Tibial artery (tissue), 4 donors: ENCODE results near the gene KAT7.
A peak's percentile ranks its signal among the peaks of the same experiment; 100 is the strongest.

Experiments
- DNase-seq, 2 donors: peaks; one replicate each; pipeline ENCODE4 v3.0.0-alpha.2; 2019
- H3K27ac ChIP-seq, 2 donors: fragments of 200-600 bp; sonication (generic) in 1 of 2; 1 replicate in 1 of 2; 2 replicates in 1 of 2; pipeline ENCODE4 v1.5.1; 2018 to 2019; ENCODE audit warnings: mild to moderate bottlenecking in 1 of 2
- H3K27me3 ChIP-seq, 2 donors: fragments of 200-600 bp; sonication (generic) in 1 of 2; one replicate each; pipeline versions ENCODE4 v1.5.1 to v1.6.0; 2016 to 2019
- H3K36me3 ChIP-seq, 3 donors: fragments of 200-600 bp; sonication (generic) in 2 of 3; one replicate each; pipeline ENCODE4 v1.5.1; 2016 to 2019; ENCODE audit warnings: mild to moderate bottlenecking in 2 of 3
- H3K4me1 ChIP-seq, 4 donors: fragments of 200-600 bp; sonication (generic) in 2 of 4; 1 replicate in 3 of 4; 2 replicates in 1 of 4; pipeline ENCODE4 v1.5.1; 2016 to 2019
- H3K4me3 ChIP-seq, 2 donors: fragments of 200-600 bp; sonication (generic) in 1 of 2; 1 replicate in 1 of 2; 2 replicates in 1 of 2; pipeline ENCODE4 v1.5.1; 2018 to 2019; ENCODE audit warnings: mild to moderate bottlenecking in 2 of 2
- H3K9me3 ChIP-seq, 3 donors: fragments of 200-600 bp; sonication (generic) in 1 of 3; one replicate each; pipeline ENCODE4 v1.5.1; 2016 to 2019
- CTCF ChIP-seq, 2 experiments: fragments of 200-600 bp in 1 of 2; fragments of 450-650 bp in 1 of 2; IDR thresholded peaks; one replicate each; pipeline ENCODE4 v1.5.1; 2017 to 2019; ENCODE audit warnings: antibody characterized with exemption in 2 of 2, mild to moderate bottlenecking in 1 of 2, moderate library complexity in 1 of 2
- intact Hi-C: fragments of 100-400 bp; cut with DNase I; formaldehyde crosslinking; loops from one replicate; pipeline ENCODE4 v1.15.0; 2023; ENCODE audit warnings: low total_unique reads

The KAT7 gene

DNA sequence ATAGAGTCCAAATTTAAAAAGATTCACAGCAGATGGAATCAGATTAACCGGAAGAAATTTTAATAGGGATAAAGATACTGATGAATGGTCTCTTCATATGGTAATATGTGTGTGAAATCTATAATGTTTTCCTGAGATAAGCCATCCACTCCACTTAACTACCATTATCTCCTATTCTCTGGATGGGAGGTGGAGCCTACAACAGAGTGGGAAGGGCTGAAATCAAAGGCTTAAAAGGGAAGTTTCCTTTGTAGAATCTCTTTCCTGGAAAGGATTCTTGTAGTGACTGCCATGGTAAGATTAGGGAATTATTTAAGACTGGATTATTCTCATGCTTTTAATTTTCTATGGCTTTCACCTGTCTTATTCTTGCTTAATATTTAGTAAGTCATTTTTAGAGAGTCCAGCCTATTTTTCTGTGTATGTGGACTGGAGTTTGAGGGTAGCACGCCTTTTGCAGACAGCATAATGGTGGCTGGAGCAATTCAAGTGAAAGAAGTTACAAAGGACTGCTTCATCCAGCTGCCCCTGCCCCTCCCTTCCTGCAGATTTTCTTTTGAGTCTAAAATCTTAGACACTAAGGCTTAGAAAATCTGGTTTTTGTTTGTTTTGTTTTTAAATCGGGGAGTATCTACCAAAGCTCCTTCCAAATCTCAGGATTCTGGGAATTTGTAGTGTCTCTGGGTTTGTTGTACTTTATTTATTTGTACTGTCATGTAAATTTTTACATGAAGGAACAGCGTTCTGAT, 26.5 kb downstream of the KAT7 start:
- H3K27ac ChIP-seq, result peak overlapping the region; percentile 66 to 67
- no peak overlapping the region for H3K4me3 ChIP-seq
- intact Hi-C loops, result no loop called here
- peaks cover 69 to 94% (median 71%) of the 10 kb centered on the region in 3 donors for H3K36me3 ChIP-seq
- peaks cover 0 to 43% (median 31%) of the 10 kb centered on the region in 4 donors for H3K4me1 ChIP-seq
- TF ChIP-seq CTCF (IDR thresholded peaks at IDR 0.05), result no peak
- DNase-seq, result no peak
- no peaks in the 10 kb centered on the region for H3K27me3 ChIP-seq
- no peaks in the 10 kb centered on the region for H3K9me3 ChIP-seq

GRCh38 chr17:49815761-49816281, 27.3 kb downstream of the KAT7 start:
- H3K9me3 ChIP-seq, result no peaks in the 10 kb centered on the region
- peak overlapping the region; percentile 5 to 66 for H3K27ac ChIP-seq
- no peak for TF ChIP-seq CTCF (IDR thresholded peaks at IDR 0.05)
- intact Hi-C loops, result no loop called here
- H3K4me1 ChIP-seq, result peaks cover 0 to 43% (median 31%) of the 10 kb centered on the region in 4 donors
- no peak for DNase-seq
- no peaks in the 10 kb centered on the region for H3K27me3 ChIP-seq
- no peak overlapping the region for H3K4me3 ChIP-seq
- peaks cover 63 to 91% (median 68%) of the 10 kb centered on the region in 3 donors for H3K36me3 ChIP-seq

DNA sequence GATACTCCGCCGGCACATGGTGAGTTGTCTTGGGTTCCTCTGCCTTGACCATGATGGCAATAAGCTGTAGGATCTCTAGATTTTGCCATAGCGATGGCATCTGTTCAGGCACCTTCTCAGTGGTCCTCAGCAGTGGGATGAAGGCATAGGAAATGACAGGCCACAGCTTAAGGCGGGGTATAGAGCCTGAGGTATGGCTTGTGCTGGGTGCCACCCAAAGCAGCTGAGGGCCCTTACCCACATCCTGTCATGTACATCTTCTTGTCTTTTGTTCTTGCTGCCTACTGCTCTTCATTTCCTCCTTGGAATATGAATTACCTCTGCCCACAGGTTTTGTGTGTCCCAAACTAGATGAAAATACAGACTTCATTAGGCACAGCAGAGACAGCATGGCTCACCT, 29.5 kb downstream of the KAT7 start:
- H3K36me3 ChIP-seq, result peaks cover 64 to 91% (median 74%) of the 10 kb centered on the region in 3 donors
- no peak for TF ChIP-seq CTCF (IDR thresholded peaks at IDR 0.05)
- no peaks in the 10 kb centered on the region for H3K9me3 ChIP-seq
- no peak overlapping the region for H3K4me3 ChIP-seq
- H3K27ac ChIP-seq, result no peak overlapping the region
- DNase-seq, result no peak
- no peaks in the 10 kb centered on the region for H3K27me3 ChIP-seq
- intact Hi-C loops, result no loop called here
- H3K4me1 ChIP-seq, result peaks cover 0 to 42% (median 34%) of the 10 kb centered on the region in 4 donors

DNA sequence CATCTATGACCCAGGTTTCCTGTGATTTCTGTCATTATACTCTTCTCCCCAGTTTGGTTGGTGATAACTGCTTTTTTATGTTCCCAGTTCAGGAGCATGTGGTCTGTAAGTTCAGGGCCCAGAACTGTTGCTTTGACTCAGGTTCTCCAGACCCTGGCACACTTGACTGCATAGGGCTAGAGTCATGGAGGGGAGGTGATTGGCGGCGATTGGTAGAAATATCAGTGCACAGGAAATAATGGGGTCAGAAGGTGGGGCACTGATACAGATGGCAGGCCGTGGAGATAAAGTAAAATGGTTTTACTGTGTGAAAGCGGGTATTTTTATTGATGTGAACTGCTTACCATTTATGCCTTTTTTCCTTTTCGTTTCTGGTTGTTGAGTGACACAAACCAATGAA, 30.7 kb downstream of the KAT7 start:
- DNase-seq, result no peak
- H3K36me3 ChIP-seq, result peaks cover 75 to 91% (median 84%) of the 10 kb centered on the region in 3 donors
- peaks cover 0 to 30% (median 23%) of the 10 kb centered on the region in 4 donors for H3K4me1 ChIP-seq
- no peak overlapping the region for H3K4me3 ChIP-seq
- no peaks in the 10 kb centered on the region for H3K27me3 ChIP-seq
- H3K9me3 ChIP-seq, result no peaks in the 10 kb centered on the region
- intact Hi-C loops, result no loop called here
- no peak for TF ChIP-seq CTCF (IDR thresholded peaks at IDR 0.05)
- H3K27ac ChIP-seq, result no peak overlapping the region

GRCh38 chr17:49819651-49820050, 31.2 kb downstream of the KAT7 start:
- intact Hi-C loops, result no loop called here
- DNase-seq, result no peak
- TF ChIP-seq CTCF (IDR thresholded peaks at IDR 0.05), result no peak
- peaks cover 0 to 25% (median 21%) of the 10 kb centered on the region in 4 donors for H3K4me1 ChIP-seq
- H3K36me3 ChIP-seq, result peaks cover 75 to 92% (median 89%) of the 10 kb centered on the region in 3 donors
- H3K27me3 ChIP-seq, result no peaks in the 10 kb centered on the region
- no peak overlapping the region for H3K27ac ChIP-seq
- H3K4me3 ChIP-seq, result no peak overlapping the region
- no peaks in the 10 kb centered on the region for H3K9me3 ChIP-seq
